Testis (tissue), 2 donors: ENCODE measurements around the gene LRPAP1.

Experiments
- POLR2A ChIP-seq: fragments of 450-650 bp; IDR thresholded peaks from one replicate; pipeline ENCODE4 v1.6.1; 2017; ENCODE audit warnings: antibody characterized with exemption, mild to moderate bottlenecking, moderate library complexity
- TF ChIP-seq, protein P1 (sequence below), 3 experiments: fragments of 450-650 bp in 2 of 3; fragments of 200-600 bp in 1 of 3; sonication (generic) in 1 of 3; IDR thresholded peaks; one replicate each; pipeline ENCODE4 v1.5.1; 2016 to 2019; ENCODE audit warnings: antibody characterized with exemption in 3 of 3, mild to moderate bottlenecking in 2 of 3, moderate library complexity in 1 of 3

DNA sequence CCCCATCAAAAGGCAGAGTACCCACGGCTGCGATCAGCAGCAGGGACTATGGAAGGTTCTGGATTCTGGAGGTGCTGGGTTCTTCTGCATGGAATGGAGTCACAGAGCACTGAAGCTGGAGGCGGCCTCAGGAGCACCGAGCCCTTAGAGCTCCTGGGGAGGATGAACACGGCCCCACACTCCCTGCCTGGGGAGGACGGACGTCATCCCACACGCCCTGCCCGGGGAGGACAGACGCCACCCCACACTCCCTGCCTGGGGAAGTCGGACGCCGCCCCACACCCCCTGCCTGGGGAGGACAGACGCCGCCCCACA is 9.9 kb downstream of the LRPAP1 start:
- TF ChIP-seq, protein P1, sequence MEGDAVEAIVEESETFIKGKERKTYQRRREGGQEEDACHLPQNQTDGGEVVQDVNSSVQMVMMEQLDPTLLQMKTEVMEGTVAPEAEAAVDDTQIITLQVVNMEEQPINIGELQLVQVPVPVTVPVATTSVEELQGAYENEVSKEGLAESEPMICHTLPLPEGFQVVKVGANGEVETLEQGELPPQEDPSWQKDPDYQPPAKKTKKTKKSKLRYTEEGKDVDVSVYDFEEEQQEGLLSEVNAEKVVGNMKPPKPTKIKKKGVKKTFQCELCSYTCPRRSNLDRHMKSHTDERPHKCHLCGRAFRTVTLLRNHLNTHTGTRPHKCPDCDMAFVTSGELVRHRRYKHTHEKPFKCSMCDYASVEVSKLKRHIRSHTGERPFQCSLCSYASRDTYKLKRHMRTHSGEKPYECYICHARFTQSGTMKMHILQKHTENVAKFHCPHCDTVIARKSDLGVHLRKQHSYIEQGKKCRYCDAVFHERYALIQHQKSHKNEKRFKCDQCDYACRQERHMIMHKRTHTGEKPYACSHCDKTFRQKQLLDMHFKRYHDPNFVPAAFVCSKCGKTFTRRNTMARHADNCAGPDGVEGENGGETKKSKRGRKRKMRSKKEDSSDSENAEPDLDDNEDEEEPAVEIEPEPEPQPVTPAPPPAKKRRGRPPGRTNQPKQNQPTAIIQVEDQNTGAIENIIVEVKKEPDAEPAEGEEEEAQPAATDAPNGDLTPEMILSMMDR (IDR thresholded peaks at IDR 0.05): no peak
- no peak for TF ChIP-seq POLR2A
